WTC11 (cell line): ENCODE measurements around the gene STK32A. TPM values are rescaled to one million over a fixed set of nuclear protein-coding genes. Genes with fewer than 3 reads are reported as not detected.
A peak's percentile ranks its signal among the peaks of the same experiment; 100 is the strongest.

Experiments used
- ATAC-seq: fragments of 200-7000 bp; cut with Tn5 transposase; 2 replicates; pipeline ENCODE4 v1.10.0; 2021; ENCODE audit warnings: mild to moderate bottlenecking, moderate library complexity
- CTCF ChIA-PET: fragments of 300-600 bp; sonication (Branson Sonifier 250); formaldehyde crosslinking; loops from one replicate; lab custom pipeline; 2021; ENCODE audit warnings: antibody characterized with exemption; lab: Charles Lee
- POLR2A ChIA-PET: fragments of 350-600 bp; sonication (Branson Sonifier 250); formaldehyde crosslinking; loops from one replicate; lab custom pipeline; 2021; ENCODE audit warnings: antibody characterized with exemption; lab: Charles Lee
- DNase-seq: peaks from one replicate; pipeline ENCODE4 v3.0.0; 2021; ENCODE audit warnings: low spot score
- H3K27ac Mint-ChIP-seq: 2 replicates; pipeline ENCODE4 v1.8.0; 2021; ENCODE audit warnings: mixed read lengths
- H3K27me3 Mint-ChIP-seq: 2 replicates; pipeline ENCODE4 v1.8.0; 2021; ENCODE audit warnings: low read depth, mild to moderate bottlenecking, moderate library complexity, mixed read lengths
- H3K36me3 Mint-ChIP-seq: 2 replicates; pipeline ENCODE4 v1.8.0; 2021; ENCODE audit warnings: mixed read lengths
- H3K4me1 Mint-ChIP-seq: 2 replicates; pipeline ENCODE4 v1.8.0; 2022; ENCODE audit warnings: mixed read lengths
- H3K4me3 Mint-ChIP-seq: 2 replicates; pipeline ENCODE4 v1.8.0; 2021; ENCODE audit warnings: mild to moderate bottlenecking, moderate library complexity, mixed read lengths
- H3K9me3 Mint-ChIP-seq: 2 replicates; pipeline ENCODE4 v1.8.0; 2021; ENCODE audit warnings: mixed read lengths
- AFF4 ChIP-seq: sonication (generic); formaldehyde crosslinking; IDR thresholded peaks from 2 replicates; pipeline ENCODE4 v1.8.1; 2023; ENCODE audit warnings: mild to moderate bottlenecking, missing genetic modification reagents, borderline replicate concordance
- ATF2 ChIP-seq: sonication (generic); formaldehyde crosslinking; IDR thresholded peaks from 2 replicates; pipeline ENCODE4 v1.8.1; 2022; ENCODE audit warnings: low read depth, missing genetic modification reagents, borderline replicate concordance
- ATF3 ChIP-seq: sonication (generic); formaldehyde crosslinking; conservative IDR thresholded peaks from 2 replicates; pipeline ENCODE4 v1.8.1; 2022; ENCODE audit warnings: mild to moderate bottlenecking, missing genetic modification reagents
- CREM ChIP-seq: sonication (generic); formaldehyde crosslinking; IDR thresholded peaks from 2 replicates; pipeline ENCODE4 v1.8.1; 2022; ENCODE audit warnings: mild to moderate bottlenecking, missing genetic modification reagents, moderate library complexity
- E2F1 ChIP-seq: sonication (generic); formaldehyde crosslinking; IDR thresholded peaks from 2 replicates; pipeline ENCODE4 v1.8.0; 2022; ENCODE audit warnings: mild to moderate bottlenecking, missing genetic modification reagents
- E2F4 ChIP-seq: sonication (generic); formaldehyde crosslinking; IDR thresholded peaks from 2 replicates; pipeline ENCODE4 v1.8.1; 2022; ENCODE audit warnings: low read depth, mild to moderate bottlenecking, moderate library complexity, missing genetic modification reagents, borderline replicate concordance
- ETV6 ChIP-seq: sonication (generic); formaldehyde crosslinking; IDR thresholded peaks from 2 replicates; pipeline ENCODE4 v1.8.1; 2022; ENCODE audit warnings: mild to moderate bottlenecking, missing genetic modification reagents
- FOXJ3 ChIP-seq: sonication (generic); formaldehyde crosslinking; IDR thresholded peaks from 2 replicates; pipeline ENCODE4 v1.9.0; 2021; ENCODE audit warnings: missing genetic modification reagents, mild to moderate bottlenecking, borderline replicate concordance
- FOXK1 ChIP-seq: sonication (generic); formaldehyde crosslinking; IDR thresholded peaks from 2 replicates; pipeline ENCODE4 v1.8.0; 2022; ENCODE audit warnings: mild to moderate bottlenecking, moderate library complexity, missing genetic modification reagents
- HMGA2 ChIP-seq: fragments of 250-450 bp; sonication (Bioruptor Pico); IDR thresholded peaks from 2 replicates; pipeline ENCODE4 v1.4.0; 2021; ENCODE audit warnings: mild to moderate bottlenecking, moderate library complexity
- IRF2 ChIP-seq: sonication (generic); formaldehyde crosslinking; IDR thresholded peaks from 2 replicates; pipeline ENCODE4 v1.8.0; 2022; ENCODE audit warnings: low read depth, missing genetic modification reagents, borderline replicate concordance
- KAT7 ChIP-seq: sonication (generic); formaldehyde crosslinking; IDR thresholded peaks from 2 replicates; pipeline ENCODE4 v1.8.1; 2023; ENCODE audit warnings: missing genetic modification reagents, mild to moderate bottlenecking, borderline replicate concordance
- MLX ChIP-seq: sonication (generic); formaldehyde crosslinking; IDR thresholded peaks from 2 replicates; pipeline ENCODE4 v1.8.1; 2023; ENCODE audit warnings: mild to moderate bottlenecking, missing genetic modification reagents, moderate library complexity
- NR3C1 ChIP-seq: sonication (generic); formaldehyde crosslinking; conservative IDR thresholded peaks from 2 replicates; pipeline ENCODE4 v1.8.1; 2023; ENCODE audit warnings: low read depth, mild to moderate bottlenecking, missing genetic modification reagents
- RELA ChIP-seq: sonication (generic); formaldehyde crosslinking; IDR thresholded peaks from 2 replicates; pipeline ENCODE4 v1.8.1; 2022; ENCODE audit warnings: missing genetic modification reagents, mild to moderate bottlenecking, borderline replicate concordance
- TEAD1 ChIP-seq: sonication (generic); formaldehyde crosslinking; IDR thresholded peaks from 2 replicates; pipeline ENCODE4 v1.8.0; 2022; ENCODE audit warnings: mild to moderate bottlenecking, missing genetic modification reagents
- TEAD4 ChIP-seq: sonication (generic); formaldehyde crosslinking; IDR thresholded peaks from 2 replicates; pipeline ENCODE4 v1.8.0; 2022; ENCODE audit warnings: mild to moderate bottlenecking, missing genetic modification reagents
- ZNF121 ChIP-seq: sonication (generic); formaldehyde crosslinking; IDR thresholded peaks from 2 replicates; pipeline ENCODE4 v1.8.0; 2023; ENCODE audit warnings: missing genetic modification reagents
- ZNF219 ChIP-seq: sonication (generic); formaldehyde crosslinking; IDR thresholded peaks from 2 replicates; pipeline ENCODE4 v1.8.0; 2023; ENCODE audit warnings: missing genetic modification reagents, mild to moderate bottlenecking, borderline replicate concordance
- ZNF425 ChIP-seq: fragments of 250-450 bp; sonication (Bioruptor Pico); conservative IDR thresholded peaks from 2 replicates; pipeline ENCODE4 v1.9.0; 2021; ENCODE audit warnings: mild to moderate bottlenecking
- ZNF512 ChIP-seq: sonication (generic); formaldehyde crosslinking; IDR thresholded peaks from 2 replicates; pipeline ENCODE4 v1.8.1; 2022; ENCODE audit warnings: missing genetic modification reagents, borderline replicate concordance
- total RNA-seq: library from RNA; stranded (reverse); gene quantifications from 3 replicates; pipeline ENCODE4 v1.2.3, GENCODE V29; 2021

STK32A gene
- total RNA-seq, 1 experiment from 2014 or later: 1.7 TPM

GRCh38 chr5:147430628-147431027, 195.8 kb downstream of the STK32A start (continued):
- TF ChIP-seq ZNF425 (CRISPR knock-in tag): no peak
- no peak for TF ChIP-seq E2F4 (CRISPR knock-in tag)
- TF ChIP-seq ZNF121 (CRISPR knock-in tag): no peak

GRCh38 chr5:147431586-147431985, 196.8 kb downstream of the STK32A start:
- DNase-seq: no peak
- ATAC-seq: no peak
- Mint-ChIP-seq H3K27ac (peak overlapping the region; percentile 57), H3K4me3 (no peak overlapping the region), H3K27me3 (no peaks in the 10 kb centered on the region), H3K4me1 (peaks cover 67% of the 10 kb centered on the region), H3K36me3 (peaks cover 10% of the 10 kb centered on the region), H3K9me3 (no peaks in the 10 kb centered on the region)
- ChIA-PET POLR2A (no interaction called here), CTCF (interaction anchor here (0.6 to 1.0 kb wide), 3 partner anchors 19 to 145 kb away, joined by 3 to 5 read pairs (median 5); no protein-coding TSS in a partner anchor)
- no peak for TF ChIP-seq E2F1
- TF ChIP-seq AFF4 (CRISPR knock-in tag): no peak
- TF ChIP-seq KAT7 (CRISPR knock-in tag): no peak
- no peak for TF ChIP-seq TEAD1 (CRISPR knock-in tag)
- no peak for TF ChIP-seq ATF2 (CRISPR knock-in tag)
- no peak for TF ChIP-seq ETV6 (CRISPR knock-in tag)

GRCh38 chr5:147432323-147432722, 197.5 kb downstream of the STK32A start:
- ATAC-seq (no peak), DNase-seq (no peak)
- H3K27ac Mint-ChIP-seq: peak overlapping the region; percentile 57
- H3K27me3 Mint-ChIP-seq: no peaks in the 10 kb centered on the region
- H3K4me3 Mint-ChIP-seq: no peak overlapping the region
- H3K36me3 Mint-ChIP-seq: peaks cover 4% of the 10 kb centered on the region
- H3K4me1 Mint-ChIP-seq: peaks cover 71% of the 10 kb centered on the region
- ChIA-PET CTCF (interaction anchor here (2.9 kb wide), 1 partner anchor 127 kb away, joined by 11 read pairs; no protein-coding TSS in a partner anchor), POLR2A (no interaction called here)
- no peaks in the 10 kb centered on the region for H3K9me3 Mint-ChIP-seq
- no peak for TF ChIP-seq NR3C1 (CRISPR knock-in tag)
- TF ChIP-seq FOXJ3 (CRISPR knock-in tag): no peak
- TF ChIP-seq ZNF219 (CRISPR knock-in tag): no peak
- no peak for TF ChIP-seq ATF3 (CRISPR knock-in tag)
- no peak for TF ChIP-seq ZNF512
- TF ChIP-seq CREM (CRISPR knock-in tag): no peak
- TF ChIP-seq ZNF121 (CRISPR knock-in tag): no peak
- TF ChIP-seq HMGA2 (CRISPR knock-in tag): no peak
- no peak for TF ChIP-seq IRF2 (CRISPR knock-in tag)
- no peak for TF ChIP-seq RELA (CRISPR knock-in tag)
- no peak for TF ChIP-seq MLX (CRISPR knock-in tag)
- no peak for TF ChIP-seq FOXK1 (CRISPR knock-in tag)
- no peak for TF ChIP-seq TEAD4
